Metanephros (tissue), 2 donors: ENCODE data around the gene CDIPT. TPM values are rescaled to one million over a fixed set of nuclear protein-coding genes. Genes with fewer than 3 reads are reported as not detected.

Experiments used
- small RNA-seq: library from RNA; depleted of rRNA; stranded (forward); fragments of <200 nt; gene quantifications from one replicate; pipeline ENCODE3, GENCODE V24; 2014; ENCODE audit warnings: low replicate concordance
- total RNA-seq: library from RNA; depleted of rRNA; stranded (reverse); fragments of >200 nt; gene quantifications from one replicate; pipeline ENCODE4 v1.2.3, GENCODE V29; 2014

CDIPT gene, protein sequence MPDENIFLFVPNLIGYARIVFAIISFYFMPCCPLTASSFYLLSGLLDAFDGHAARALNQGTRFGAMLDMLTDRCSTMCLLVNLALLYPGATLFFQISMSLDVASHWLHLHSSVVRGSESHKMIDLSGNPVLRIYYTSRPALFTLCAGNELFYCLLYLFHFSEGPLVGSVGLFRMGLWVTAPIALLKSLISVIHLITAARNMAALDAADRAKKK
- 83.4 TPM for total RNA-seq

DNA sequence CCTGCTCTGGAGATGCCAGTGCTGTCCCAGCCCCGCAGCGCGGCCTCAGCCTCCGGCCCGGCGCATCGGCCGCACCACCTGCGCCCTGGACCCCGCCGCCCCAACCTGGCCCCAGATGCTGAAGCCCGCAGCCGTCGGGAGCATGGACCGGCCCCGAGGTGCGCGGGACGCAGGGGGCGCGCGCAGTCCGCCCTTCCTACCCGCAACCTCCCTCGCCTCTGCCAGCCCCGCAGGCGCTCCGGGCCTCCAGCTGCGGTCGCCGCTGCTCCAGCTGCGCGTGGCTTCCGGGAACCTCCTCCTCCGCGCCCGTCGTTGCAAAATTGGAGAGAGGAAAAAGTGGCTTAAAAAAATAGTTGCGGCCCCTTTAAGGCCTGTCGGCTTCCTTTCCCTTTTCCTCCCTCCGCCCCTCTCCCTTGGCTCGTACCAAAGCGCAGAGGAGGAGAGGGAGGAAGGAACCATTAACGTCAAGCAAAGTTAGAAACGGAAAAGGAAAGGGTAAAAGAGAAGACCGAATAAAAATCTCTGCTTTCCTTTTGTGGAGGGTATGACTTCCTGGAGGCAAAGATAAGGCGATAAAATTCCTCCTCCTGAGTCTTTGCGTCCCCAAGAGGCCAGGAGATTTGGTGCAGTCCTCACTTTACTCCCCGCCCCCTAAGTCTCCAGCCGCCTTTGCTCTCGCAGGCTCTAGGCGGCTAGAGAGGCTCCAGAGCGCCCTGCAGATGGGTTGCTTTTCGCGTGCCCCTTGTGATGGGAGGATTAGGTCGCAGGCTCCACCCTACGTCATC is at the start of gene CDIPT:
TSS of gene CDIPT (minus strand) at position 343 of the 785 bp plus-strand sequence. CDS start 369 bp downstream, outside the sequence.

DNA sequence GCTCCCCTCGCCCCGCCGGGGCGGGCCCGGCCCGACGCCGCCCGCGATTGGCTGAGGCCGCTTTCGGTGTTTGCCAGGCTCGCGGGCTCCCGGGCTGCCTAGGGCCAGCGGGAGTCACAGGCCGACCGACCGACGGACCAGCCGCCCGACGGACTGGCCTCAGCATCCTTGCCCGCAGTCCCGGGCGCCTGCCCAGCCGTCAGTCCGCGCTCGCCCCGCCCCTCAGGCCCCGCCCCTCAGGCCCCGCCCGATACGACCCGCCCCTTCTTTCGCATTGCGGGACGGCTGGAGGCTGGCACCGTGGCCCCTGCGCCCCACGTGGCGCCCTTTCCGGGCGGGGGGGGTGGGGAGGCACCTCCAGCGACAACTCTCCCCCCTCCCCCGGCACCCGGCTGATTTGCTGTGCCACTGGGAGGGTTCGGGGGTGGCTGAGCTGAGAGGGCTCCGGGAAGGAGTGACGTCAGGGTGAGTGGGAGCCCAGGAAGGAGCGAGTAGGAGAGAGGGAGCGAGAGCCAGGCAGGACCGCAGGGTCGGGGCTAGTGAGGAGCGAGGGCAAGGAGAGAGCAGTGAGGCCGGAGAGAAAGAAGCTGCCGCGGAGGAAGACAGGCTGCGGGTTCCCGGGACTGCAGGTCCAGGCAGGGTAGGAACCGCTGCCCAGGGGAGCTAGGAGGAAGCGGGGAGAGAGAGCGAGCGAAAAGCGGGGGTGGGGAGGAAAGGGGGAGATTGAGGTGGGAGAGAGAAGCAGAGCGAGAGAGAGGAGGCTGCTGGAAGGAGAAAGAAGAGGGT is 37.3 kb upstream of the CDIPT start, which contains the start of gene ASPHD1:
TSS of gene ASPHD1 (plus strand) at position 387 of the 786 bp plus-strand sequence. CDS start 484 bp downstream, outside the sequence.

DNA sequence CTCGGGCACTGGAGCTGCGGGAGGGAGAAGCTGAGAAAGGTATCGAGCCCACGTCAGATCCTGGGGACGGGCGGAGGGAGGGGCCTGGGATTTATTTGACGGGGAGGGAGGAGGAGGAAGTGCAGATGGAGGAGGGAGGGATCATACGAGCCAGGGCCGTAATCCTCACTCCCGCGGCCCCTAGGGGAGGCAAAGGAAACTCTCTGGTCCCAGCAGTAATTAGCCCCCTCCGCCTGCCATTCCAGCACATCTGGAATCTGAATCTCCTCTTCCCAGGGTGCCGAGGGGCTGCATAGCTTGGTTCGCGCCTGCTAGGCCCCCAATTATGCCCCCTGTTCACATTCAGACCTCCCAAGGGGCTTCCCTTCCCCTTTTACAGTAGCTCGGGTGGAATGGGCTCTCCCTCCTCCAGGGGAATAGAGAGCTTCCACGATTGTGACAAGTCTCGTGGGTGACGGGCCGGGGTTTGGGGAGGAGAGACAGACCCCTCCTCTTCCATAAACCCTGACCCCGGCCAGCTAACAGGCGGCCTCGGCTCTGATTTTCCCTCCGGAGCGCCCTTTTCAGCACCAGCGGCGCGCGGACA is 36.6 kb upstream of the CDIPT start, which contains the start of gene SEZ6L2:
TSS of gene SEZ6L2 (minus strand) at position 35 of the 586 bp plus-strand sequence. CDS start 531 bp downstream, outside the sequence.

DNA sequence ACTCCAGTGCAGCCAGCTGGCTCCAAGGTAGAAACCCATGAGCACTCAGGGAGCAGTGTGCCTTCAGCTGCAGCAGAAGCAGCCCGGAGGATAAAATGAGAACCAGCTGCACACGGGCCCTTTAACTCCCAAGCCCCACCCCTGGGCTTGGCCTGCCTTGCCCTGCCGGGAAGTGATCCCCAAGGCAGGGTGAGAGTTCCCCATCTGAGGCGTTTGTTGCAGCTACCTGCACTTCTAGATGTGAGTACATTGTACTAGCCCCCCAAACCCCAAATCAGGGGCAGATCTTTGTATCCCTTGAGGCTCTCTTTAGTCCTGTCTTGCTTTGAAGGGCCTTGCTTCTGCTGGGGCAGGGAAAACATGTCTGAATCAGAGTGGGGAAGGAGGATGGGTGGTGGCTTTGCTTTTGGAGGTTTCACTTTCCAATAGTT is 42.7 kb downstream of the CDIPT start, which contains the start of gene MVP:
TSS of gene MVP (plus strand) at position 192 of the 431 bp plus-strand sequence. CDS start 10,088 bp downstream, outside the sequence.

DNA sequence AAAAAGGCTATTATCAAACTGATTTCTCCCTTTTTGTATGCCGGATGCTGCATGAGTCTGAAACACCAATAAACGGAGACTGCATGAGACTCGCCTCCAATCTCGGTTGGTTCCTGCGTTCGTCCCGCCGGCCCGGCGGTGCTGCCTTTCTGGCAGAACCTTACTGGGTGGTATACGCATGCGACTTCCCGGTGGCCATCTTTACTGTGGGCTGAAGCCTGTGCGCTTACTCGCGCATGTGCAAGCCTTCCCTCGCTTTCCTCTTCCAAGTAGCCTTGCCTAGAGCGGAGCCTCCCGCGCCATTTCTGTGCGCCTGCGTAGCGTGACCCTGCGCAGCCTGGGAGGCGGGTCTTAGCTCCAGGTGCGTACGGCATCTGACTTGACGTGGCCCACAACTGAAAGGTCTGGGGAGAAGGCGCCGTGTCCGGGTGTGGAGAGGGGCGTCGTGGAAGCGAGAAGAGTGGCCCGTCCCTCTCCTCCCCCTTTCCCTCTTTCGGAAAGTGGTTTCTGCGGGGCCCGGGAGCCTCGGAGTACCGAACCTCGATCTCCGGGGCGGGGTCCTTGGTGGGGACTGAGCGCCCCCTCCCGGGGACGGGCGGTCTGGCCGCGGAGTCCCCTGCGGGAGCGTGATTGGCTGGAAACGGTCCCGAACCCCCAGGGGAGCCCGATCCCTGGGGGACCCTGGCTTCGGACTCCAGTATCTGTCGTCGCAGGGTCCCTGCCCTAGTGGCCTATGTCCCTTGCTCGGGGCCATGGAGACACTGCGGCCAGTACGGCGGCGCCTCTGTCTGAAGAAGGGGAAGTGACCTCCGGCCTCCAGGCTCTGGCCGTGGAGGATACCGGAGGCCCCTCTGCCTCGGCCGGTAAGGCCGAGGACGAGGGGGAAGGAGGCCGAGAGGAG is 47.0 kb downstream of the CDIPT start, which contains the start of gene PAGR1:
TSS of gene PAGR1 (plus strand) at position 360 of the 901 bp plus-strand sequence. CDS start at position 734, 374 bp downstream.

DNA sequence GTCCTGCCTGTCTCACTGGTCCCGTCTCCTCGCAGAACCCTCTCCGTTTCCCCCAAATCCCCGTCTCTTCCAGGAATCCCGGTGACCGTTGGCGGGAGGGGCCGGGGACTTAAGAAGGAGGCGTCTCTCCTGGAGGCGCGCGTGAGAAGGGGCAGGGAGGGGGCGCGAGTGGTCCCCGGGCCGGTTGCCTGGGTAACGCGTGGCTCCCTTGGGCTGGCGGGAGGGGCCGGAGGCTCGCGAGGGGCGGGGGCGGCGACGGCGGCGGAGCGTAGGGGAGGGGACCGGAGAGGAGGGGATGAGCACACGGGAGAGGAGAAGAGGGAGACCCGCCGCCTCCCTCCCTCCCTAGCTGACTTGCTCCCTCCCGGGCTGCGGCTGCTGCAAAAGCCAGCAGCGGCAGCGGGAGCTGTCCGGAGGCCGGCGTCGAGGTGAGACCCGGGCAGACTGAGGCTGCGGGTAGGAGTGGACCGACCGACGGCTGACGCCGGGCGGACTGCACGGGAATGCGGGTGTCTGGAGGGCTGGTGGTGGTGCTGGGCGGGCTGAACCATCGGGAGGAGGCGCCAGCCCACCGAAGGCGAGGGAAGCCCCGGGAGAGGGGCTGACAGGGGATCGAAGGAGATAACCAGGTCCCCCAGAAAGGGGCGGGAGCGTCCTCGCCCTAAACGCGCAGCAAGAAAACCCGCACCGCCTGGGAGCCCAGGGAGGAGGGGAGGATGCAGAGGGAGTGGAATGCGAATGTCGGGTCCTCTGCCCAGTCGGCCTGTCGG is 50.9 kb downstream of the CDIPT start, which contains the start of gene PRRT2:
TSS of gene PRRT2 (plus strand) at position 298 of the 770 bp plus-strand sequence. CDS start 862 bp downstream, outside the sequence.

Small RNA genes within 50 kb of the gene (small RNA-seq; reads per million reads assigned to genes)
- not detected for gene AC009133.6
- not detected for gene AC120114.4

Other genes starting within 250 kb of the CDIPT start
- gene SPN, start 200.0 kb downstream of the CDIPT start, total RNA-seq = 7.0 TPM
- gene QPRT, start 184.0 kb downstream of the CDIPT start, total RNA-seq = 86.2 TPM
- 1.4 TPM for gene C16orf54, start 117.2 kb downstream of the CDIPT start, total RNA-seq
- not detected for gene ZG16, start 85.0 kb downstream of the CDIPT start, total RNA-seq
- 52.0 TPM for gene KIF22, start 72.5 kb downstream of the CDIPT start, total RNA-seq
- 159 TPM for gene MAZ, start 56.7 kb downstream of the CDIPT start, total RNA-seq
- 14.4 TPM for gene PRRT2, start 51.0 kb downstream of the CDIPT start, total RNA-seq
- 30.8 TPM for gene PAGR1, start 47.1 kb downstream of the CDIPT start, total RNA-seq
- 38.5 TPM for gene MVP, start 42.8 kb downstream of the CDIPT start, total RNA-seq
- gene SEZ6L2, start 36.3 kb upstream of the CDIPT start, total RNA-seq = 17.3 TPM
- 1.3 TPM for gene ASPHD1, start 37.3 kb upstream of the CDIPT start, total RNA-seq
- 12.8 TPM for gene KCTD13, start 63.0 kb upstream of the CDIPT start, total RNA-seq
- 54.5 TPM for gene TMEM219, start 98.9 kb upstream of the CDIPT start, total RNA-seq
- gene TAOK2, start 110.6 kb upstream of the CDIPT start, total RNA-seq = 47.5 TPM
- 19.3 TPM for gene HIRIP3, start 132.4 kb upstream of the CDIPT start, total RNA-seq
- gene INO80E, start 133.0 kb upstream of the CDIPT start, total RNA-seq = 37.4 TPM
- 1.9 TPM for gene DOC2A, start 147.8 kb upstream of the CDIPT start, total RNA-seq
- gene C16orf92, start 160.0 kb upstream of the CDIPT start, total RNA-seq = not detected
- gene TLCD3B, start 168.0 kb upstream of the CDIPT start, total RNA-seq = 1.5 TPM
- 850 TPM for gene ALDOA, start 202.5 kb upstream of the CDIPT start, total RNA-seq
- gene PPP4C, start 212.8 kb upstream of the CDIPT start, total RNA-seq = 92.4 TPM
- 1.1 TPM for gene TBX6, start 228.7 kb upstream of the CDIPT start, total RNA-seq
- gene YPEL3, start 233.0 kb upstream of the CDIPT start, total RNA-seq = 56.3 TPM